ENCODE data around the gene GNAL.

The GNAL gene

GRCh38 chr18:11808001-11808855 lies 119.2 kb downstream of the GNAL start:
- TF ChIP-seq TAF1 (IDR thresholded peaks at IDR 0.05; ENCODE audit: borderline replicate concordance, insufficient read depth, low read length) (no peak), POLR2AphosphoS5 (IDR thresholded peaks at IDR 0.05; ENCODE audit: low read depth, low read length) (no peak)

- TF ChIP-seq TAF1 (IDR thresholded peaks at IDR 0.05; ENCODE audit: borderline replicate concordance, insufficient read depth, low read length) = no peak
- no peak for TF ChIP-seq SIN3A (IDR thresholded peaks at IDR 0.05; ENCODE audit: borderline replicate concordance, insufficient read depth, low read length)
- TF ChIP-seq POLR2AphosphoS5 (IDR thresholded peaks at IDR 0.05; ENCODE audit: low read depth, low read length) = no peak
- TF ChIP-seq, protein P1, sequence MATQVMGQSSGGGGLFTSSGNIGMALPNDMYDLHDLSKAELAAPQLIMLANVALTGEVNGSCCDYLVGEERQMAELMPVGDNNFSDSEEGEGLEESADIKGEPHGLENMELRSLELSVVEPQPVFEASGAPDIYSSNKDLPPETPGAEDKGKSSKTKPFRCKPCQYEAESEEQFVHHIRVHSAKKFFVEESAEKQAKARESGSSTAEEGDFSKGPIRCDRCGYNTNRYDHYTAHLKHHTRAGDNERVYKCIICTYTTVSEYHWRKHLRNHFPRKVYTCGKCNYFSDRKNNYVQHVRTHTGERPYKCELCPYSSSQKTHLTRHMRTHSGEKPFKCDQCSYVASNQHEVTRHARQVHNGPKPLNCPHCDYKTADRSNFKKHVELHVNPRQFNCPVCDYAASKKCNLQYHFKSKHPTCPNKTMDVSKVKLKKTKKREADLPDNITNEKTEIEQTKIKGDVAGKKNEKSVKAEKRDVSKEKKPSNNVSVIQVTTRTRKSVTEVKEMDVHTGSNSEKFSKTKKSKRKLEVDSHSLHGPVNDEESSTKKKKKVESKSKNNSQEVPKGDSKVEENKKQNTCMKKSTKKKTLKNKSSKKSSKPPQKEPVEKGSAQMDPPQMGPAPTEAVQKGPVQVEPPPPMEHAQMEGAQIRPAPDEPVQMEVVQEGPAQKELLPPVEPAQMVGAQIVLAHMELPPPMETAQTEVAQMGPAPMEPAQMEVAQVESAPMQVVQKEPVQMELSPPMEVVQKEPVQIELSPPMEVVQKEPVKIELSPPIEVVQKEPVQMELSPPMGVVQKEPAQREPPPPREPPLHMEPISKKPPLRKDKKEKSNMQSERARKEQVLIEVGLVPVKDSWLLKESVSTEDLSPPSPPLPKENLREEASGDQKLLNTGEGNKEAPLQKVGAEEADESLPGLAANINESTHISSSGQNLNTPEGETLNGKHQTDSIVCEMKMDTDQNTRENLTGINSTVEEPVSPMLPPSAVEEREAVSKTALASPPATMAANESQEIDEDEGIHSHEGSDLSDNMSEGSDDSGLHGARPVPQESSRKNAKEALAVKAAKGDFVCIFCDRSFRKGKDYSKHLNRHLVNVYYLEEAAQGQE (IDR thresholded peaks at IDR 0.05; ENCODE audit: insufficient read depth in 1 of 2, low read depth in 2 of 2, low read length in 2 of 2) = no peak
- TF ChIP-seq FOXP2 (optimal IDR thresholded peaks at IDR 0.05; ENCODE audit: borderline replicate concordance, extremely low read depth, extremely low read length, insufficient read depth) = no peak
These were observed 120.8 kb downstream of the GNAL start for GRCh38 chr18:11809895-11810294.

DNA sequence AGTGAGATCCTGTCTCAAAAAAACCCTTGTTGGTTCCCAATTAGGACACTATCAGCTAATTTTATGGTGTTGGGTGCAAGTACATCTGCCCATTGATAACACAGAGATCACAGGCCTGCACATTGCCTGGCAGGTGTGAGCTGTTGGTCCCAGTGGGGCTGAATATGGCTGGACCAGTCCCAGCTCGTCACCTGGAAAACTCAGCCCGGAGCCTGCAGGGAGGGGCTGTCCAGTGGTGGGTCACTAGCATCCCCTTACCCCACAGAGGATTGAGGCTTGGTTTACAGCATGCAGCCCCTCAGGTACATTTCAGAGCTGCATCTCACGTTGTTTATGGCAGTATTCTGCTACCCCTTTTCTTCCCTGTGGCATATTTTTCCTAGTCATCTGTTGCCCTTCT lies 121.3 kb downstream of the GNAL start:
- no peak for TF ChIP-seq POLR2AphosphoS5 (IDR thresholded peaks at IDR 0.05; ENCODE audit: low read depth, low read length)
- TF ChIP-seq TAF1 (IDR thresholded peaks at IDR 0.05; ENCODE audit: borderline replicate concordance, insufficient read depth, low read length) = no peak
- TF ChIP-seq, protein P1 (IDR thresholded peaks at IDR 0.05; ENCODE audit: insufficient read depth in 1 of 2, low read depth in 2 of 2, low read length in 2 of 2) = no peak
- TF ChIP-seq FOXP2 (optimal IDR thresholded peaks at IDR 0.05; ENCODE audit: borderline replicate concordance, extremely low read depth, extremely low read length, insufficient read depth) = no peak
- no peak for TF ChIP-seq SIN3A (IDR thresholded peaks at IDR 0.05; ENCODE audit: borderline replicate concordance, insufficient read depth, low read length)

GRCh38 chr18:11811009-11811408 lies 121.9 kb downstream of the GNAL start:
- TF ChIP-seq FOXP2 (optimal IDR thresholded peaks at IDR 0.05; ENCODE audit: borderline replicate concordance, extremely low read depth, extremely low read length, insufficient read depth) (no peak), POLR2AphosphoS5 (IDR thresholded peaks at IDR 0.05; ENCODE audit: low read depth, low read length) (no peak), SIN3A (IDR thresholded peaks at IDR 0.05; ENCODE audit: borderline replicate concordance, insufficient read depth, low read length) (no peak)

- TF ChIP-seq SIN3A (IDR thresholded peaks at IDR 0.05; ENCODE audit: borderline replicate concordance, insufficient read depth, low read length) (no peak), FOXP2 (optimal IDR thresholded peaks at IDR 0.05; ENCODE audit: borderline replicate concordance, extremely low read depth, extremely low read length, insufficient read depth) (no peak), POLR2AphosphoS5 (IDR thresholded peaks at IDR 0.05; ENCODE audit: low read depth, low read length) (no peak), TAF1 (IDR thresholded peaks at IDR 0.05; ENCODE audit: borderline replicate concordance, insufficient read depth, low read length) (no peak)
- TF ChIP-seq, protein P1 (IDR thresholded peaks at IDR 0.05; ENCODE audit: insufficient read depth in 1 of 2, low read depth in 2 of 2, low read length in 2 of 2) = no peak
These were observed 128.2 kb downstream of the GNAL start for GRCh38 chr18:11817229-11817628.

DNA sequence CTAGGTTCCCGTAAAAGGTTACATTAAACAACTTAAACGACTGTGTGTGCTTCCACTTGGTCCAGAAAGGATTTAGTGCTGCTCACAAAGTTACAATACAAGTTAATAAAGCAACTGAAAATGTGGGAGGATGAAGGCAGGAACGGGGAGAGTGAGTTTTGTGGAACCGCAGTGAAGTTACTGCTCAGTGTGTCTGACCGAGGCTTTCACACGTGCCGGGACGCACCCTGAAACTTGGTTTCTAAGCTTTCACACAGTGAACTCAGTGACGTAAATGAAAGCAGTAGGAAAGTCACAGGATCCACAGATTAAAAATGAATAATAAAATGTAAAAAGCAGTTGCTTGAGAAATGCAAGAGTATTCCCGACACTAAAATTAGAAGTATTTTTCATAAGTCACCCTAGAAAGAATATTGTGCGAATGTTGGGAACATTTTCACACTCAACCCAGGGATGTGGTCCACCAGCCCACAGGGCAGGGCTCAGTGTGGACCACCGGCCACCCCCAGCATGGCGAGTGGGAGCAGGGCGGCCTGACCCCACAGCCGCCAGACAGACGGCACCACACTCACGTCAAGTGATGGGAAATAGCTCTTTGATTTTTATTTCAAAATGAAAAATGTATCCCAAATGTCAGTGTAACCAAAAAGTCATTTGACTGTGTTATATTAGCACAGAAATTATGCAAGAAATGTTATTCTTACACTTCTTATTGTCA lies 129.6 kb downstream of the GNAL start:
- TF ChIP-seq FOXP2 (optimal IDR thresholded peaks at IDR 0.05; ENCODE audit: borderline replicate concordance, extremely low read depth, extremely low read length, insufficient read depth) (no peak), POLR2AphosphoS5 (IDR thresholded peaks at IDR 0.05; ENCODE audit: low read depth, low read length) (no peak), SIN3A (IDR thresholded peaks at IDR 0.05; ENCODE audit: borderline replicate concordance, insufficient read depth, low read length) (no peak), TAF1 (IDR thresholded peaks at IDR 0.05; ENCODE audit: borderline replicate concordance, insufficient read depth, low read length) (no peak)
- TF ChIP-seq, protein P1 (IDR thresholded peaks at IDR 0.05; ENCODE audit: insufficient read depth in 1 of 2, low read depth in 2 of 2, low read length in 2 of 2) = no peak
